ENCODE results near the gene STRN3.

The STRN3 gene

GRCh38 chr14:30961330-30961729 lies 64.8 kb downstream of the STRN3 start:
- no peak for TF ChIP-seq CTCF (IDR thresholded peaks at IDR 0.05; ENCODE audit: low read depth, low read length)
- DNase-seq (ENCODE audit: extremely low read depth, low read depth), result no peak

- DNase-seq (ENCODE audit: extremely low read depth, low read depth), result no peak
- TF ChIP-seq CTCF (IDR thresholded peaks at IDR 0.05; ENCODE audit: low read depth, low read length), result no peak
These were observed 66.0 kb downstream of the STRN3 start for GRCh38 chr14:30960216-30960615.

GRCh38 chr14:30958555-30959407 lies 67.4 kb downstream of the STRN3 start:
- no peak for TF ChIP-seq CTCF (IDR thresholded peaks at IDR 0.05; ENCODE audit: low read depth, low read length)
- no peak for DNase-seq (ENCODE audit: extremely low read depth, low read depth)

- DNase-seq (ENCODE audit: extremely low read depth, low read depth), result no peak
- TF ChIP-seq CTCF (IDR thresholded peaks at IDR 0.05; ENCODE audit: low read depth, low read length), result no peak
These were observed 68.3 kb downstream of the STRN3 start for GRCh38 chr14:30957813-30958370.

GRCh38 chr14:30949651-30950050 lies 76.5 kb downstream of the STRN3 start:
- no peak for DNase-seq (ENCODE audit: extremely low read depth, low read depth)
- TF ChIP-seq CTCF (IDR thresholded peaks at IDR 0.05; ENCODE audit: low read depth, low read length), result no peak

GRCh38 chr14:30943694-30944093 lies 82.5 kb downstream of the STRN3 start:
- TF ChIP-seq CTCF (IDR thresholded peaks at IDR 0.05; ENCODE audit: low read depth, low read length), result no peak
- no peak for DNase-seq (ENCODE audit: extremely low read depth, low read depth)

GRCh38 chr14:30940886-30941285 lies 85.3 kb downstream of the STRN3 start:
- TF ChIP-seq CTCF (IDR thresholded peaks at IDR 0.05; ENCODE audit: low read depth, low read length), result no peak
- no peak for DNase-seq (ENCODE audit: extremely low read depth, low read depth)

Data from AG09319 (cell line).